ENCODE measurements around the gene NPHP1. TPM values are rescaled to one million over a fixed set of nuclear protein-coding genes. Genes with fewer than 3 reads are reported as not detected.

NPHP1 gene
- total RNA-seq, 1 experiment from 2014 or later, result 2.5 TPM

GRCh38 chr2:110107092-110108079, 97.4 kb downstream of the NPHP1 start:
- ATAC-seq, result no peak
- Mint-ChIP-seq H3K27ac (no peak overlapping the region), H3K27me3 (ENCODE audit: low read depth) (peaks cover 10% of the 10 kb centered on the region), H3K36me3 (0 out of 2 replicates have a peak, but pooled peaks cover 3% of the 10 kb centered on the region), H3K4me3 (no peak overlapping the region), H3K4me1 (no peaks in the 10 kb centered on the region), H3K9me3 (peaks cover 10% of the 10 kb centered on the region; the same call in 1 of the 2 replicates)
- CTCF ChIA-PET, result interaction anchor here (2.4 kb wide), 1 partner anchor 9 kb away, joined by 12 read pairs; the partner anchor contains the start of gene MALL
- POLR2A ChIA-PET, result no interaction called here
- no peak for TF ChIP-seq SOX15 (CRISPR knock-in tag; IDR thresholded peaks at IDR 0.05)
- DNase-seq (ENCODE audit: low spot score), result no peak

- 0 out of 2 replicates have a peak, but pooled peaks cover 3% of the 10 kb centered on the region for H3K36me3 Mint-ChIP-seq
- no peak for ATAC-seq
- H3K27ac Mint-ChIP-seq, result no peak overlapping the region
- 0 out of 2 replicates have a peak, but pooled peaks cover 5% of the 10 kb centered on the region for H3K9me3 Mint-ChIP-seq
- H3K27me3 Mint-ChIP-seq (ENCODE audit: low read depth), result peaks cover 10% of the 10 kb centered on the region
- no peak overlapping the region for H3K4me3 Mint-ChIP-seq
- ChIA-PET POLR2A (no interaction called here), CTCF (interaction anchor here (2.4 kb wide), 1 partner anchor 9 kb away, joined by 12 read pairs; the partner anchor contains the start of gene MALL)
- no peak for TF ChIP-seq EMX1 (CRISPR knock-in tag; IDR thresholded peaks at IDR 0.05)
- no peak for TF ChIP-seq ZNF121 (CRISPR knock-in tag; IDR thresholded peaks at IDR 0.05)
- TF ChIP-seq ERG (CRISPR knock-in tag; IDR thresholded peaks at IDR 0.05), result no peak
- TF ChIP-seq MAX (CRISPR knock-in tag; IDR thresholded peaks at IDR 0.05), result no peak
- no peaks in the 10 kb centered on the region for H3K4me1 Mint-ChIP-seq
- no peak for DNase-seq (ENCODE audit: low spot score)
These were observed 98.2 kb downstream of the NPHP1 start for GRCh38 chr2:110106642-110107041.

- DNase-seq (ENCODE audit: low spot score) (no peak), ATAC-seq (no peak)
- Mint-ChIP-seq H3K9me3 (0 out of 2 replicates have a peak, but pooled peaks cover 5% of the 10 kb centered on the region), H3K27ac (no peak overlapping the region), H3K4me3 (no peak overlapping the region), H3K27me3 (ENCODE audit: low read depth) (peaks cover 10% of the 10 kb centered on the region), H3K36me3 (0 out of 2 replicates have a peak, but pooled peaks cover 3% of the 10 kb centered on the region), H3K4me1 (peaks cover 3% of the 10 kb centered on the region)
- POLR2A ChIA-PET, result no interaction called here
- CTCF ChIA-PET, result interaction anchor here (2.4 kb wide), 1 partner anchor 10 kb away, joined by 12 read pairs; the partner anchor contains the start of gene MALL
- TF ChIP-seq E2F1 (CRISPR knock-in tag; IDR thresholded peaks at IDR 0.05) (no peak), ZBTB21 (CRISPR knock-in tag; IDR thresholded peaks at IDR 0.05; ENCODE audit: borderline replicate concordance) (no peak), NFE2L1 (CRISPR knock-in tag; IDR thresholded peaks at IDR 0.05) (no peak), MAX (CRISPR knock-in tag; IDR thresholded peaks at IDR 0.05) (no peak), ZNF423 (CRISPR knock-in tag; IDR thresholded peaks at IDR 0.05) (no peak), ZNF532 (CRISPR knock-in tag; IDR thresholded peaks at IDR 0.05; ENCODE audit: borderline replicate concordance) (no peak), ZMAT4 (CRISPR knock-in tag; IDR thresholded peaks at IDR 0.05) (no peak), TP53 (CRISPR knock-in tag; IDR thresholded peaks at IDR 0.05) (no peak), MLX (CRISPR knock-in tag; IDR thresholded peaks at IDR 0.05) (no peak), NR2C2 (CRISPR knock-in tag; IDR thresholded peaks at IDR 0.05) (no peak), ELF4 (CRISPR knock-in tag; IDR thresholded peaks at IDR 0.05; ENCODE audit: low read depth) (no peak), HMGA2 (CRISPR knock-in tag; IDR thresholded peaks at IDR 0.05) (no peak), GRHL2 (CRISPR knock-in tag; IDR thresholded peaks at IDR 0.05; ENCODE audit: insufficient replicate concordance, severe bottlenecking) (no peak), MXD4 (CRISPR knock-in tag; IDR thresholded peaks at IDR 0.05; ENCODE audit: borderline replicate concordance) (no peak), SMAD3 (CRISPR knock-in tag; IDR thresholded peaks at IDR 0.05; ENCODE audit: borderline replicate concordance) (no peak), NFYB (CRISPR knock-in tag; conservative IDR thresholded peaks at IDR 0.05; ENCODE audit: low read depth) (no peak)
These were observed 99.0 kb downstream of the NPHP1 start for GRCh38 chr2:110105608-110106467.
